Activated CD4-positive, alpha-beta memory T cell treated with anti-CD3 and anti-CD28 coated beads, Interleukin-2, amount 10 ng/mL, durations not matched to agents 7 days and 5 days (primary cell): ENCODE measurements around the gene SAPCD1. TPM values are rescaled to one million over a fixed set of nuclear protein-coding genes. Genes with fewer than 3 reads are reported as not detected.

Experiments used
- CTCF ChIA-PET: fragments of 350-600 bp; sonication (Branson Sonifier 250); formaldehyde crosslinking; loops from one replicate; lab custom pipeline; 2021; ENCODE audit warnings: antibody characterized with exemption, inconsistent platforms; lab: Charles Lee
- POLR2A ChIA-PET: fragments of 350-600 bp; sonication (Branson Sonifier 250); formaldehyde crosslinking; loops from one replicate; lab custom pipeline; 2021; ENCODE audit warnings: antibody characterized with exemption; lab: Charles Lee
- DNase-seq: peaks from one replicate; pipeline ENCODE4 v3.0.0-alpha.2; 2020
- H3K27ac Mint-ChIP-seq: one replicate; pipeline ENCODE4 v1.8.0; 2021; ENCODE audit warnings: mild to moderate bottlenecking, mixed read lengths
- H3K27me3 Mint-ChIP-seq: one replicate; pipeline ENCODE4 v1.8.0; 2021; ENCODE audit warnings: mixed read lengths
- H3K36me3 Mint-ChIP-seq: one replicate; pipeline ENCODE4 v1.8.0; 2021; ENCODE audit warnings: low read depth, mixed read lengths
- H3K4me1 Mint-ChIP-seq: one replicate; pipeline ENCODE4 v1.8.0; 2021; ENCODE audit warnings: mixed read lengths
- H3K4me3 Mint-ChIP-seq: one replicate; pipeline ENCODE4 v1.8.0; 2021; ENCODE audit warnings: mild to moderate bottlenecking, mixed read lengths
- H3K9me3 Mint-ChIP-seq: one replicate; pipeline ENCODE4 v1.8.0; 2021; ENCODE audit warnings: mixed read lengths
- total RNA-seq, 2 experiments: library from RNA; stranded (reverse); gene quantifications; one replicate each; pipeline ENCODE4 v1.2.3, GENCODE V29; 2021

The SAPCD1 gene
- total RNA-seq, 2 experiments from 2014 or later = 10.7 to 14.6 TPM

DNA sequence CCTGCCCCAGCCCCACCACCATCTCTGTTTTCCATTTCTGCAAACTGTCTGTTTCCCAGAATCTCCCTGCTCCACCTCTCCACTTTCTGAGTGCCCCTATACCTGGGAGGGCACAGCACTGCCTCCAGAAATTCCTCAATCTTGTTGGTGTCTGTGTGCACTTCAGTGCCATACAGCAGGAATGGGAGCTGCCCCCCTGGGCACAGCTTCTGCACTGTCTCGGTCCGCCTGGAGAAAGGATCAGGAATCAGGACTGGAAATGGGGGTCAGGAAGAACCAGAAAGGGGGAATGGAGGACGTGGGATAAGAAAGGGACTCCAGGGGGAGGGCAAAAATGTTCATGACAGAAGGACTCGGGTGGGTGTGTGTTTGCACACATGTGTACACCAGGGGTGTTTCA lies 28.7 kb upstream of the SAPCD1 start:
- Mint-ChIP-seq H3K36me3 (peaks cover 63% of the 10 kb centered on the region), H3K9me3 (no peaks in the 10 kb centered on the region), H3K4me3 (peak overlapping the region; percentile 99), H3K4me1 (peaks cover 69% of the 10 kb centered on the region), H3K27me3 (no peaks in the 10 kb centered on the region), H3K27ac (peak overlapping the region; percentile 95)
- POLR2A ChIA-PET = interaction anchor here (1.0 to 10.6 kb wide), 8 partner anchors 30 to 100 kb away, joined by 3 to 130 read pairs (median 42); partner anchors contain the start of genes ABHD16A, BAG6, CSNK2B and GPANK1
- no peak for DNase-seq
- CTCF ChIA-PET = interaction anchor here (1.0 to 5.5 kb wide), 2 partner anchors 36 to 97 kb away, joined by 4 to 46 read pairs; no protein-coding TSS in a partner anchor

GRCh38 chr6:31734247-31734820 lies 28.1 kb upstream of the SAPCD1 start:
- H3K27me3 Mint-ChIP-seq = no peaks in the 10 kb centered on the region
- POLR2A ChIA-PET = interaction anchor here (0.8 to 10.6 kb wide), 15 partner anchors 9 to 188 kb away, joined by 3 to 130 read pairs (median 58); partner anchors contain the start of genes ABHD16A, ATP6V1G2, BAG6 and CSNK2B
- no peaks in the 10 kb centered on the region for H3K9me3 Mint-ChIP-seq
- peak overlapping the region; percentile 99 for H3K4me3 Mint-ChIP-seq
- H3K4me1 Mint-ChIP-seq = peaks cover 69% of the 10 kb centered on the region
- H3K27ac Mint-ChIP-seq = peak overlapping the region; percentile 95
- peaks cover 60% of the 10 kb centered on the region for H3K36me3 Mint-ChIP-seq
- CTCF ChIA-PET = interaction anchor here (2.0 to 6.9 kb wide), 2 partner anchors 79 to 97 kb away, joined by 4 to 61 read pairs; no protein-coding TSS in a partner anchor
- DNase-seq = no peak

GRCh38 chr6:31734821-31735406 lies 27.5 kb upstream of the SAPCD1 start:
- H3K27me3 Mint-ChIP-seq = no peaks in the 10 kb centered on the region
- peaks cover 60% of the 10 kb centered on the region for H3K36me3 Mint-ChIP-seq
- H3K27ac Mint-ChIP-seq = peak overlapping the region; percentile 95
- DNase-seq = peak; percentile 74
- no peaks in the 10 kb centered on the region for H3K9me3 Mint-ChIP-seq
- ChIA-PET CTCF (interaction anchor here (1.2 to 6.9 kb wide), 4 partner anchors 35 to 96 kb away, joined by 3 to 61 read pairs (median 13); partner anchors contain the start of gene HSPA1B), POLR2A (interaction anchor here (0.8 to 10.6 kb wide), 21 partner anchors 9 to 237 kb away, joined by 3 to 130 read pairs (median 54); partner anchors contain the start of genes ABHD16A, ATP6V1G2, BAG6 and CSNK2B)
- peak overlapping the region; percentile 99 for H3K4me3 Mint-ChIP-seq
- H3K4me1 Mint-ChIP-seq = peaks cover 70% of the 10 kb centered on the region

DNA sequence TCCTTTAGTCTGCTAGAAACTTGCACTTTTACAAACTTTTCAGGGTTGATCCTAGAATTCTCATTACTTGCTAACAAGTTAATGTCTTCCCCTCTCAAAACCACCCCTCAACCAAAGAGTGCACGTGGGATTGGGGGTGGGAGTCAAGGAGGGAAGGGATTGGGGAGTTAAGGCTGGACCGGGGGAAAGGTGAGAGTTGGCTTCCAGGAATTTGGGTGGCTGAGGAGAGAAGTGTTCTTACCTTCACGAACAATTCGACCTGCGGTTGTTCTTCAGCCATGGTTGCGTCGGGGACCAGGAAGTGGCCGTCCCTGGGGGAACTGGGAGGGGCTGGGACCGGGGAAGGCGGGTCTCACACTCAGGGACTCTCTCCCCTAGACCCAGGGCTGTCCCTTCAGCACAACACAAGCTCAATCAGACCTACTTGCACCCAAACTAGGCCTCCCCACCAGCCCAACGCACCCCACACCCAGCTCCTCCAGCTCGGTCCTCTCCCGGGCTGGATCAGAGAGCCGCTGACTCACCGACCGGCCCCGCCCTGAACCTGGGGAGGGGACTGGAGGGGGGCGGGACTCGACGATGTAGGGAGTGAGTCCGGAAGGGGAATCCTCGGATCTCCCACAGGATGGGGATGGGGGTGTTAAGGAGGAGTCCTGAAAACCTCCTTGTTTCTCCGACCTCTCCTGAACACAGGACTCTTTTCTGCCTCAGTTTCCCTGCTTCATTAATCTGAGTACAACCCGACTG lies 26.3 kb upstream of the SAPCD1 start, which contains the start of gene CLIC1:
Gene CLIC1, minus strand, starts transcription at position 510 of the 747 bp plus-strand sequence. Its CDS starts 230 bp downstream, at position 280.
- DNase-seq = peak; percentile 88
- CTCF ChIA-PET = interaction anchor here (0.5 to 6.9 kb wide), 11 partner anchors 9 to 95 kb away, joined by 3 to 61 read pairs (median 4); partner anchors contain the start of genes C6orf47, HSPA1A, HSPA1B and HSPA1L

GRCh38 chr6:31736768-31737314 lies 25.6 kb upstream of the SAPCD1 start:
- POLR2A ChIA-PET = interaction anchor here (0.7 to 10.6 kb wide), 33 partner anchors 6 to 539 kb away, joined by 3 to 130 read pairs (median 10); partner anchors contain the start of genes ABHD16A, ATP6V1G2, BAG6 and C6orf47
- H3K4me1 Mint-ChIP-seq = peaks cover 68% of the 10 kb centered on the region
- CTCF ChIA-PET = interaction anchor here (0.7 to 7.8 kb wide), 14 partner anchors 7 to 156 kb away, joined by 3 to 88 read pairs (median 8); partner anchors contain the start of genes BAG6, C6orf47, DDAH2 and HSPA1A
- no peaks in the 10 kb centered on the region for H3K9me3 Mint-ChIP-seq
- peak; percentile 24 for DNase-seq
- no peaks in the 10 kb centered on the region for H3K27me3 Mint-ChIP-seq
- peaks cover 55% of the 10 kb centered on the region for H3K36me3 Mint-ChIP-seq
- H3K27ac Mint-ChIP-seq = peak overlapping the region; percentile 95
- H3K4me3 Mint-ChIP-seq = peak overlapping the region; percentile 99

More for the DNA sequence above, 26.3 kb upstream of the SAPCD1 start, which contains the start of gene CLIC1:
- peak within 1 kb of the TSS; percentile 95 for H3K27ac Mint-ChIP-seq
- peaks cover 66% of the 10 kb centered on the region for H3K4me1 Mint-ChIP-seq
- peaks cover 55% of the 10 kb centered on the region for H3K36me3 Mint-ChIP-seq
- peak within 1 kb of the TSS; percentile 99 for H3K4me3 Mint-ChIP-seq
- H3K27me3 Mint-ChIP-seq = no peaks in the 10 kb centered on the region
- H3K9me3 Mint-ChIP-seq = no peaks in the 10 kb centered on the region
- POLR2A ChIA-PET = interaction anchor here (0.7 to 10.6 kb wide), 28 partner anchors 11 to 241 kb away, joined by 3 to 130 read pairs (median 21); partner anchors contain the start of genes ABHD16A, ATP6V1G2, BAG6 and CSNK2B

GRCh38 chr6:31737315-31737990 lies 25.0 kb upstream of the SAPCD1 start:
- Mint-ChIP-seq H3K4me1 (peaks cover 65% of the 10 kb centered on the region), H3K27ac (peak overlapping the region; percentile 95), H3K27me3 (no peaks in the 10 kb centered on the region), H3K36me3 (peaks cover 52% of the 10 kb centered on the region), H3K4me3 (peak overlapping the region; percentile 99), H3K9me3 (no peaks in the 10 kb centered on the region)
- peak; percentile 42 for DNase-seq
- CTCF ChIA-PET = interaction anchor here (0.7 to 7.8 kb wide), 26 partner anchors 8 to 156 kb away, joined by 3 to 88 read pairs (median 5); partner anchors contain the start of genes ABHD16A, BAG6, C6orf47 and DDAH2
- POLR2A ChIA-PET = interaction anchor here (1.0 to 10.6 kb wide), 40 partner anchors 7 to 1234 kb away, joined by 3 to 130 read pairs (median 9); partner anchors contain the start of genes ABHD16A, BAG6, C6orf47 and CSNK2B

DNA sequence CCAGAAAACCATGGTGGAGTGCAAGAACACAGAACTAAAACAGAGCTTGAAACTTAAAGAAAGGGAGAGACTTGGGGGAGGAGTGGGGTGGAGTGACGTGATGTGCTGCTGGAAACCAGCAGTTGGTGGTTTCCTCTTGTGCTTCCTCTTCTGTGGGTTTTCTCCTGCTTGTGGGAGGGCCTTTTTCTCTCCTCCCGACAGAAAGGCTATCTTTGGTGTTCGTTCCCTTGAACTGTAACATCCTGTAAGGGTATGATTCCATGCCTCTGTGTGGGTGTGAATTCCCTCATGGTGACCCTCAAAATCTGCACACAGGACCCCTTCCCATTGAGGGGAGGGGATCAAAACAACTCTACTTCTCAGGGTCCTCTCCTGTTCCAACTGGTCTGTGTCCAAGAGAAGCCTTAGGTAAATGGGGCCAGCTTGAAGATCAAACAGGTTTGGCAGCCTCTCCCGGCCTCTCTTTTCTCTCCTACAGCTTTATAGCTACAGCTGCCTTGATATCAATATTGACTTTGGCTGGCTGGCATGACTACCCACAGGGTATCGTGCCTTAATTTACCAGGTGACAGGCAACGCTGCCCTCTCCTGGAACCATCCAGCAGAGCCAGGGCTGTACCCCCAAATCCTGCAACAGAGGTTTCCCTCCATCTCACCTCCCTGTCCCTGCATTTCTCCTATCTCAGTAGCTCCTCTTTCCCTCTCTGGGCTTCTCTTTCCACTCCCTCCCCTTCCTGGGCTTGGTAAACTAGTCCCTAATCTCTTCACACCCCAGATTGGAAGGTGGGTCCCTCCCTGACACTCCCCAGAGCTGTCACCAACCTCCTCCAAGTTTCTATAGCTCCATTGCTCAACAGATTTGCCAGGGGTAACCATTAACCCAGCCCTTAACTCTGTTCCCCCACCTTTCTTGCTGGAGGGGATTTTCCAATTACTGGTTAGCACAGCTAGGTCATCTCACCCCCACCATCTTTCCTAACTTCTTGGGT lies 24.2 kb upstream of the SAPCD1 start:
- H3K27ac Mint-ChIP-seq = peak overlapping the region; percentile 95
- peak; percentile 83 for DNase-seq
- no peaks in the 10 kb centered on the region for H3K9me3 Mint-ChIP-seq
- POLR2A ChIA-PET = interaction anchor here (1.0 to 10.6 kb wide), 46 partner anchors 8 to 1234 kb away, joined by 3 to 130 read pairs (median 8); partner anchors contain the start of genes ABHD16A, BAG6, C6orf47 and CSNK2B
- peaks cover 61% of the 10 kb centered on the region for H3K4me1 Mint-ChIP-seq
- CTCF ChIA-PET = interaction anchor here (0.6 to 7.8 kb wide), 33 partner anchors 9 to 155 kb away, joined by 3 to 88 read pairs (median 5); partner anchors contain the start of genes ABHD16A, BAG6, C6orf47 and CSNK2B
- peaks cover 57% of the 10 kb centered on the region for H3K36me3 Mint-ChIP-seq
- H3K27me3 Mint-ChIP-seq = no peaks in the 10 kb centered on the region
- peak overlapping the region; percentile 99 for H3K4me3 Mint-ChIP-seq

DNA sequence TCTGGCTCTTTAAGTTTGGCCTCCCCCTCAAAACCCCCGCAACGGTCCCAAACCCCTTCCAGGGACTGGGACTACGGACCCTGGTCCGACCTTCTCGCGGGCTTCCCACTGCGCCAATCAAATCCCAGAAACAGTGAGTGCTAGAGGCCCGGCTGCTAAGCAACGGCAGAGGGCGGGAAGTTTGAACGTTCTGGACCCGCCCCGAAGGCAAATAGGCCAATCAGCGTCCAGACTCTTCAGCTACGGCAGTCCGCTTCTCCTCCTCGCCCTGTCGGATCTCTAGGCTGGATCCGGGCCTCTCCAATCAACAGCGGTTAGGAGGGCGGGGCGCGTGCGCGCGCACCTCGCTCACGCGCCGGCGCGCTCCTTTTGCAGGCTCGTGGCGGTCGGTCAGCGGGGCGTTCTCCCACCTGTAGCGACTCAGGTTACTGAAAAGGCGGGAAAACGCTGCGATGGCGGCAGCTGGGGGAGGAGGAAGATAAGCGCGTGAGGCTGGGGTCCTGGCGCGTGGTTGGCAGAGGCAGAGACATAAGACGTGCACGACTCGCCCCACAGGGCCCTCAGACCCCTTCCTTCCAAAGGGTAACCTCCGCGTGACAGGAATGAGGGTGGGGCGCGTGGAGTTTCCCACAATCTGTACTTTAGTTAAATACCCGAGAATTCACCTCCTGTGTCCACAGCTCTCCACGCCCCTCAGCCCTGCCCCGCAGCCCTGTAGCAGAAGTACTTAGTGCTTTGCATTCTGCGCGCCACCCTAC lies 22.6 kb upstream of the SAPCD1 start, which contains the start of gene MSH5:
Gene MSH5, plus strand, starts transcription at position 367 of the 758 bp plus-strand sequence. CDS start 462 bp downstream, outside the sequence.
- DNase-seq = peak; percentile 98
- Mint-ChIP-seq H3K27ac (peak within 1 kb of the TSS; percentile 95), H3K36me3 (peaks cover 53% of the 10 kb centered on the region), H3K4me1 (peaks cover 52% of the 10 kb centered on the region), H3K4me3 (peak within 1 kb of the TSS; percentile 99), H3K9me3 (no peaks in the 10 kb centered on the region), H3K27me3 (no peaks in the 10 kb centered on the region)
- ChIA-PET POLR2A (interaction anchor here (0.8 to 10.6 kb wide), 39 partner anchors 9 to 1232 kb away, joined by 3 to 130 read pairs (median 9); partner anchors contain the start of genes ABHD16A, BAG6, C6orf47 and CSNK2B), CTCF (interaction anchor here (0.6 to 7.8 kb wide), 18 partner anchors 10 to 133 kb away, joined by 3 to 88 read pairs (median 5); partner anchors contain the start of genes ABHD16A, BAG6, DDAH2 and HSPA1B)

GRCh38 chr6:31740397-31741223 lies 21.8 kb upstream of the SAPCD1 start:
- ChIA-PET CTCF (interaction anchor here (0.7 to 7.8 kb wide), 14 partner anchors 10 to 91 kb away, joined by 3 to 88 read pairs (median 4); partner anchors contain the start of genes DDAH2, HSPA1B, LSM2 and VARS1), POLR2A (interaction anchor here (0.6 to 10.6 kb wide), 33 partner anchors 10 to 1231 kb away, joined by 3 to 130 read pairs (median 13); partner anchors contain the start of genes ABHD16A, BAG6, C6orf47 and CSNK2B)
- peak overlapping the region; percentile 99 for H3K4me3 Mint-ChIP-seq
- H3K27ac Mint-ChIP-seq = peak overlapping the region; percentile 95
- no peaks in the 10 kb centered on the region for H3K27me3 Mint-ChIP-seq
- peaks cover 56% of the 10 kb centered on the region for H3K4me1 Mint-ChIP-seq
- no peaks in the 10 kb centered on the region for H3K9me3 Mint-ChIP-seq
- H3K36me3 Mint-ChIP-seq = peaks cover 52% of the 10 kb centered on the region
- DNase-seq = no peak
